Measurements from ENCODE around the gene LIN37.

- TF ChIP-seq EZH2phosphoT487 (conservative IDR thresholded peaks at IDR 0.05; ENCODE audit: low read length), result no peak
- no peak for TF ChIP-seq CTCF (IDR thresholded peaks at IDR 0.05; ENCODE audit: insufficient read depth, low read length, poor library complexity, severe bottlenecking)
These were observed 38.2 kb downstream of the LIN37 start for GRCh38 chr19:35786299-35787160.
